T-helper 22 cell (primary cell): ENCODE results near the gene RGS19.

ENCODE experiments used
- DNase-seq: peaks from one replicate; pipeline ENCODE4 v3.0.0-alpha.2; 2020; ENCODE audit warnings: low read depth

Gene RGS19

GRCh38 chr20:64108731-64109681 lies 29.7 kb upstream of the RGS19 start:
- DNase-seq: no peak

GRCh38 chr20:64107736-64108457 lies 28.6 kb upstream of the RGS19 start:
- DNase-seq: no peak

- DNase-seq: no peak
Measured at GRCh38 chr20:64106981-64107735, 27.8 kb upstream of the RGS19 start, which contains the start of gene NPBWR2. Gene NPBWR2 (minus strand): TSS chr20:64107565. CDS start chr20:64106831, 734 bp downstream.

- DNase-seq: no peak
Measured at GRCh38 chr20:64106435-64106961, 27.2 kb upstream of the RGS19 start.

GRCh38 chr20:64105846-64106434 lies 26.6 kb upstream of the RGS19 start:
- DNase-seq: no peak

- no peak for DNase-seq
Measured at GRCh38 chr20:64104667-64105451, 25.5 kb upstream of the RGS19 start.

- DNase-seq: no peak
Measured at GRCh38 chr20:64103871-64104666, 24.8 kb upstream of the RGS19 start.

GRCh38 chr20:64102647-64103354 lies 23.5 kb upstream of the RGS19 start:
- no peak for DNase-seq

- DNase-seq: no peak
Measured at GRCh38 chr20:64101731-64102621, 22.7 kb upstream of the RGS19 start.

- DNase-seq: no peak
Measured at GRCh38 chr20:64100946-64101688, 21.8 kb upstream of the RGS19 start.

GRCh38 chr20:64100566-64100888 lies 21.2 kb upstream of the RGS19 start:
- DNase-seq: no peak

- no peak for DNase-seq
Measured at GRCh38 chr20:64099880-64100565, 20.7 kb upstream of the RGS19 start.

- no peak for DNase-seq
Measured at GRCh38 chr20:64099086-64099786, 19.9 kb upstream of the RGS19 start.

GRCh38 chr20:64098471-64099013 lies 19.2 kb upstream of the RGS19 start:
- no peak for DNase-seq

GRCh38 chr20:64096535-64096934 lies 17.2 kb upstream of the RGS19 start:
- DNase-seq: no peak

GRCh38 chr20:64095927-64096326 lies 16.6 kb upstream of the RGS19 start:
- no peak for DNase-seq
